ENCODE data around the gene MYOM1. TPM values are rescaled to one million over a fixed set of nuclear protein-coding genes. Genes with fewer than 3 reads are reported as not detected.

MYOM1 gene
- total RNA-seq, 4 donors from 2014 or later, result 1.3 to 29.7 (median 3.1) TPM

- no peak overlapping the region for H3K4me3 ChIP-seq
These were observed 70.7 kb downstream of the MYOM1 start for GRCh38 chr18:3148930-3149535.

DNA sequence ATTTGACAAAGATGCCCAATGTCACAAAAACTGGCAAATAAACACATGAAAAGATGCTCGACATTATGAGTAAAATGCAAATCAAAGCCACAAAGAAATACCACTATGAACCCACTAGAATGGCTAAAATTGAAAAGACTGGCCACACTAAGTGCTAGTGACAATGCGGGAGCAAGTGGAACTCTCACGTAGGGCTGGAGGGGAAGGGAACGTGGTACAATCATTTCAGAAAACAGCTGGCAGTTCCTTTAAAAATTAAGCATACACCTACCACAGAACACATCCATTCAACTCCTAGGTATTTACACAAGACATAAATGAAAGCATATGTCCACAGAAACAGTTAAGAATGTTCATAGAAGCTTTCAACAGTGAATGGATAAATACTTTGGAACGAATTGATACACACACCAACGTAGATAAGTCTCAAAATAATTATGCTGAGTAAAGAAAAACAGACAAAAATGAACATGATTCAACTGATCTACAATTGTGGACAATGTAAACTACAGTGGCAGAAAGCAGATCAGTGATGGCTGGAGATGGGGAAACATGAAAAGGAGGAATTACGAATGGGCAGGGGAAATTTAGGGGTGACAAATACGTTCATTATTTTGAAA, 71.7 kb downstream of the MYOM1 start:
- no peaks in the 10 kb centered on the region for H3K4me1 ChIP-seq
- TF ChIP-seq, protein P1, sequence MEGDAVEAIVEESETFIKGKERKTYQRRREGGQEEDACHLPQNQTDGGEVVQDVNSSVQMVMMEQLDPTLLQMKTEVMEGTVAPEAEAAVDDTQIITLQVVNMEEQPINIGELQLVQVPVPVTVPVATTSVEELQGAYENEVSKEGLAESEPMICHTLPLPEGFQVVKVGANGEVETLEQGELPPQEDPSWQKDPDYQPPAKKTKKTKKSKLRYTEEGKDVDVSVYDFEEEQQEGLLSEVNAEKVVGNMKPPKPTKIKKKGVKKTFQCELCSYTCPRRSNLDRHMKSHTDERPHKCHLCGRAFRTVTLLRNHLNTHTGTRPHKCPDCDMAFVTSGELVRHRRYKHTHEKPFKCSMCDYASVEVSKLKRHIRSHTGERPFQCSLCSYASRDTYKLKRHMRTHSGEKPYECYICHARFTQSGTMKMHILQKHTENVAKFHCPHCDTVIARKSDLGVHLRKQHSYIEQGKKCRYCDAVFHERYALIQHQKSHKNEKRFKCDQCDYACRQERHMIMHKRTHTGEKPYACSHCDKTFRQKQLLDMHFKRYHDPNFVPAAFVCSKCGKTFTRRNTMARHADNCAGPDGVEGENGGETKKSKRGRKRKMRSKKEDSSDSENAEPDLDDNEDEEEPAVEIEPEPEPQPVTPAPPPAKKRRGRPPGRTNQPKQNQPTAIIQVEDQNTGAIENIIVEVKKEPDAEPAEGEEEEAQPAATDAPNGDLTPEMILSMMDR (IDR thresholded peaks at IDR 0.05), result no peak
- no peak for TF ChIP-seq POLR2A (IDR thresholded peaks at IDR 0.05)
- no peak overlapping the region for H3K4me3 ChIP-seq
- DNase-seq, result no peak
- H3K36me3 ChIP-seq, result no peaks in the 10 kb centered on the region
- H3K27ac ChIP-seq, result no peak overlapping the region
- no peaks in the 10 kb centered on the region for H3K27me3 ChIP-seq
- H3K9me3 ChIP-seq, result peaks cover 0 to 2% (median 0%) of the 10 kb centered on the region in 4 donors

More at GRCh38 chr18:3148930-3149535, 70.7 kb downstream of the MYOM1 start:
- Histone ChIP-seq H3K4me1 (peaks cover 0 to 5% (median 0%) of the 10 kb centered on the region in 4 donors), H3K9me3 (no peaks in the 10 kb centered on the region), H3K36me3 (no peaks in the 10 kb centered on the region), H3K27ac (no peak overlapping the region), H3K27me3 (no peaks in the 10 kb centered on the region)
- no peak for DNase-seq
- no peak for TF ChIP-seq POLR2A (IDR thresholded peaks at IDR 0.05)
- TF ChIP-seq, protein P1 (IDR thresholded peaks at IDR 0.05), result no peak

- H3K36me3 ChIP-seq, result no peaks in the 10 kb centered on the region
- TF ChIP-seq, protein P1 (IDR thresholded peaks at IDR 0.05), result no peak
- TF ChIP-seq POLR2A (IDR thresholded peaks at IDR 0.05), result no peak
- peaks cover 0 to 4% (median 0%) of the 10 kb centered on the region in 4 donors for H3K4me1 ChIP-seq
- H3K27ac ChIP-seq, result no peak overlapping the region
- no peaks in the 10 kb centered on the region for H3K27me3 ChIP-seq
- H3K4me3 ChIP-seq, result no peak overlapping the region
- peaks cover 0 to 6% (median 0%) of the 10 kb centered on the region in 4 donors for H3K9me3 ChIP-seq
- DNase-seq, result no peak
These were observed 78.7 kb downstream of the MYOM1 start for GRCh38 chr18:3140986-3141639.

DNA sequence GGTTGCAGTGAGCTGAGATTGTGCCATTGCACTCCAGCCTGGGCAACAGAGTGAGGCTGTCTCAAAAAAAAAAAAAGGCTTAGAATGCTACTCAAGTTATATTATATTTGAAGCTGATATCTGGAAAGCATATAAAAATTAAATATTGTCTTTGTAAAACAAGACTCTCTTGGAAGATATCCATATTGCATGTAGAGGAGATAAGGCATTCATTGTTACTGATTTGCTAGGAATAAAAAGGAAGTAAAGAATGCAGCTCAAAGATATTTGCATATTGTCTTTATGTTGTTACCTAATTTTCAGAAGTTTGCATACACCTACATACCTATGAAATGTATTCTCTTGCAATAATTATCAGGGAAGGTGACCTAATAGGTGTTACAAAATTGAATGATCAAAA, 79.4 kb downstream of the MYOM1 start:
- TF ChIP-seq POLR2A (IDR thresholded peaks at IDR 0.05), result no peak
- TF ChIP-seq, protein P1 (IDR thresholded peaks at IDR 0.05), result no peak
- H3K4me3 ChIP-seq, result no peak overlapping the region
- no peaks in the 10 kb centered on the region for H3K27me3 ChIP-seq
- no peaks in the 10 kb centered on the region for H3K36me3 ChIP-seq
- H3K4me1 ChIP-seq, result peaks cover 0 to 4% (median 0%) of the 10 kb centered on the region in 4 donors
- no peak for DNase-seq
- peaks cover 0 to 6% (median 0%) of the 10 kb centered on the region in 4 donors for H3K9me3 ChIP-seq
- no peak overlapping the region for H3K27ac ChIP-seq

- no peak overlapping the region for H3K4me3 ChIP-seq
- no peaks in the 10 kb centered on the region for H3K27me3 ChIP-seq
- no peak overlapping the region for H3K27ac ChIP-seq
- H3K9me3 ChIP-seq, result peaks cover 0 to 6% (median 0%) of the 10 kb centered on the region in 4 donors
- DNase-seq, result no peak
- H3K4me1 ChIP-seq, result peaks cover 0 to 4% (median 0%) of the 10 kb centered on the region in 4 donors
- H3K36me3 ChIP-seq, result no peaks in the 10 kb centered on the region
- no peak for TF ChIP-seq POLR2A (IDR thresholded peaks at IDR 0.05)
- TF ChIP-seq, protein P1 (IDR thresholded peaks at IDR 0.05), result no peak
These were observed 80.4 kb downstream of the MYOM1 start for GRCh38 chr18:3139406-3139805.

All from Peyer's patch (tissue), 4 donors.